Neuronal stem cell (in vitro differentiated cells): Measurements from ENCODE around the gene FER1L5.
A peak's percentile ranks its signal among the peaks of the same experiment; 100 is the strongest.
"Not testable (repeated sequence)": the region's sequence is repeated elsewhere in the genome, so short reads cannot be mapped to it uniquely, and the experiment has no call there.

ENCODE experiments used
- DNase-seq: peaks from one replicate; pipeline ENCODE4 v3.0.0-alpha.2; 2013; ENCODE audit warnings: low spot score
- H2AFZ ChIP-seq: one replicate; pipeline ENCODE4 v1.6.1; 2013; ENCODE audit warnings: mild to moderate bottlenecking, low read length, inconsistent platforms
- H2AK5ac ChIP-seq: 2 replicates; pipeline ENCODE4 v1.6.1; 2013; ENCODE audit warnings: low read depth, mild to moderate bottlenecking, inconsistent platforms, low read length, moderate library complexity, mixed read lengths
- H2BK120ac ChIP-seq: 2 replicates; pipeline ENCODE4 v1.6.1; 2013; ENCODE audit warnings: low read depth, mild to moderate bottlenecking, inconsistent platforms, low read length, moderate library complexity, mixed read lengths
- H2BK12ac ChIP-seq: one replicate; pipeline ENCODE4 v1.6.1; 2013; ENCODE audit warnings: low read length, inconsistent platforms
- H2BK15ac ChIP-seq: 2 replicates; pipeline ENCODE4 v1.6.1; 2013; ENCODE audit warnings: mild to moderate bottlenecking, low read length, inconsistent platforms, mixed read lengths
- H2BK5ac ChIP-seq: one replicate; pipeline ENCODE4 v1.6.1; 2013; ENCODE audit warnings: inconsistent platforms, mild to moderate bottlenecking, low read length, moderate library complexity
- H3K14ac ChIP-seq: one replicate; pipeline ENCODE4 v1.6.1; 2013; ENCODE audit warnings: low read length, inconsistent platforms
- H3K18ac ChIP-seq: 2 replicates; pipeline ENCODE4 v1.6.1; 2013; ENCODE audit warnings: low read length, inconsistent platforms
- H3K23ac ChIP-seq: 2 replicates; pipeline ENCODE4 v1.6.1; 2013; ENCODE audit warnings: low read depth, mild to moderate bottlenecking, mixed read lengths, low read length, inconsistent platforms; ENCODE audit not compliant: poor library complexity
- H3K27ac ChIP-seq: replicated peaks from 3 replicates; pipeline ENCODE4 v1.5.1; 2013; ENCODE audit warnings: low read length, inconsistent platforms
- H3K27me3 ChIP-seq, 3 experiments: 2 replicates each; pipeline ENCODE4 v1.6.1; 2013; ENCODE audit warnings: low read length in 3 of 3, mild to moderate bottlenecking in 2 of 3, inconsistent platforms in 1 of 3, low read depth in 1 of 3, mixed read lengths in 1 of 3, moderate library complexity in 1 of 3; ENCODE audit not compliant: control insufficient read depth in 3 of 3, insufficient read depth in 3 of 3
- H3K36me3 ChIP-seq, 2 donors: replicated peaks in 1 of 2; 2 replicates each; pipeline ENCODE4 v1.6.1; 2013; ENCODE audit warnings: low read length in 2 of 2; ENCODE audit not compliant: control insufficient read depth in 2 of 2, insufficient read depth in 2 of 2
- H3K4ac ChIP-seq: 2 replicates; pipeline ENCODE4 v1.6.1; 2013; ENCODE audit warnings: inconsistent platforms, mild to moderate bottlenecking, low read length, moderate library complexity
- H3K4me1 ChIP-seq, 2 donors: 1 replicate in 1 of 2; 2 replicates in 1 of 2; pipeline ENCODE4 v1.6.1; 2013; ENCODE audit warnings: low read length in 2 of 2, low read depth in 1 of 2; ENCODE audit not compliant: control insufficient read depth in 2 of 2, insufficient read depth in 1 of 2
- H3K4me2 ChIP-seq: one replicate; pipeline ENCODE4 v1.6.1; 2013; ENCODE audit warnings: mild to moderate bottlenecking, low read length, inconsistent platforms; ENCODE audit not compliant: insufficient read depth, poor library complexity, severe bottlenecking
- H3K4me3 ChIP-seq, 2 donors: 2 replicates each; pipeline ENCODE4 v1.5.1; 2013; ENCODE audit warnings: low read length in 2 of 2, mild to moderate bottlenecking in 2 of 2, inconsistent platforms in 1 of 2, moderate library complexity in 1 of 2
- H3K79me1 ChIP-seq: one replicate; pipeline ENCODE4 v1.6.1; 2013; ENCODE audit warnings: low read depth, mild to moderate bottlenecking, inconsistent platforms, low read length, moderate library complexity
- H3K9ac ChIP-seq: one replicate; pipeline ENCODE4 v1.6.1; 2013; ENCODE audit warnings: mild to moderate bottlenecking, low read depth, low read length, inconsistent platforms; ENCODE audit not compliant: poor library complexity
- H3K9me3 ChIP-seq, 2 donors: replicated peaks in 1 of 2; 2 replicates each; pipeline versions ENCODE3 to v1.6.1; 2013; ENCODE audit warnings: low read length in 2 of 2, mild to moderate bottlenecking in 2 of 2, inconsistent platforms in 1 of 2, low read depth in 1 of 2, mixed read lengths in 1 of 2, moderate library complexity in 1 of 2; ENCODE audit not compliant: control insufficient read depth in 2 of 2, insufficient read depth in 1 of 2
- H4K8ac ChIP-seq: one replicate; pipeline ENCODE4 v1.6.1; 2013; ENCODE audit warnings: low read depth, mild to moderate bottlenecking, inconsistent platforms, low read length, moderate library complexity
- H4K91ac ChIP-seq: one replicate; pipeline ENCODE4 v1.6.1; 2013; ENCODE audit warnings: low read length, low read depth, mild to moderate bottlenecking, inconsistent platforms; ENCODE audit not compliant: poor library complexity
- WGBS, 2 donors: extraction: QIAGEN DNeasy Blood & Tissue Kit; methylation state at CpG; one replicate each; pipeline ENCODE4 v1.1.7; 2013; ENCODE audit warnings: missing lambda C conversion rate in 2 of 2, mixed read lengths in 1 of 2; ENCODE audit not compliant: insufficient read length in 2 of 2, insufficient replicate concordance in 1 of 2; ENCODE audit errors: extremely low coverage in 2 of 2; 5-methylcytosine and 5-hydroxymethylcytosine counted together

Gene FER1L5

DNA sequence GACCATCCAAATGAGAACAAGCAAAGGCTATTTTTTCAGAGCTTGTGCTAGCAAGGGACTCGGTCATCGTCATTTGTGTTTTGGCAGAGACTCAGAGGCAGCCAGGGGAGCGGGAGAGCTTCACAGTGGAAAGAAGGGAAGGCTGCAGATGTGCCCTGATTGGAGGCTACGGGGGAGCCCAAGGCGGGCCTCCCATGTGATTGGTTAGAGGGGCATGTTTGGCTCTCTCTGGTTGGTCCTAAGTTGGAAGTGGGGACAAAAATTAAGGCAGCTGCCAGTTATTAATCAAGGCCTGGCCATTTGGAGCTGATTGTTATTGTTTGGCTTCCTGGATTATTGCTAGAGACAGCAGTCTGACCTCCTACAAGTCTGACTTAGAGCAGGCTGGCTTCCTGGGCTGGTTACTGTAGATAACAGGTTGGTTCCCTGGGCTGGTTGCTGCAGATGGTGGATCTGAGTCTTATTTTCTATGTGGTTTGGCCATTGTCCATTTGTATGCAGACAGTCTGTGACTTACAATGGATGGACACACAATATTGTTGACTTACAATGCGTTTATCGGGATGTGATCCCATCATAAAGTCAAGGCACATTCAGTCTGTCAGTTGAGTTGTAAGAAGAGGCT is 5.9 kb downstream of the FER1L5 start:
- Histone ChIP-seq H3K27ac (no peak overlapping the region), H3K18ac (no peak overlapping the region), H3K14ac (no peak overlapping the region), H3K4me3 (no peak overlapping the region), H3K36me3 (no peaks in the 10 kb centered on the region), H3K4me2 (no peak overlapping the region), H3K23ac (no peak overlapping the region), H2AFZ (no peak overlapping the region), H3K9me3 (no peaks in the 10 kb centered on the region), H3K27me3 (no peaks in the 10 kb centered on the region), H2BK12ac (no peak overlapping the region), H2AK5ac (no peak overlapping the region), H3K4me1 (no peaks in the 10 kb centered on the region), H2BK15ac (no peak overlapping the region), H3K79me1 (peaks cover 5% of the 10 kb centered on the region), H2BK120ac (no peak overlapping the region), H2BK5ac (no peak overlapping the region), H4K91ac (no peak overlapping the region), H3K4ac (no peak overlapping the region), H4K8ac (no peak overlapping the region), H3K9ac (no peak overlapping the region)
- no peak for DNase-seq
- no CpG with 5 or more reads among the region's 7 CpGs for WGBS, 2 donors

DNA sequence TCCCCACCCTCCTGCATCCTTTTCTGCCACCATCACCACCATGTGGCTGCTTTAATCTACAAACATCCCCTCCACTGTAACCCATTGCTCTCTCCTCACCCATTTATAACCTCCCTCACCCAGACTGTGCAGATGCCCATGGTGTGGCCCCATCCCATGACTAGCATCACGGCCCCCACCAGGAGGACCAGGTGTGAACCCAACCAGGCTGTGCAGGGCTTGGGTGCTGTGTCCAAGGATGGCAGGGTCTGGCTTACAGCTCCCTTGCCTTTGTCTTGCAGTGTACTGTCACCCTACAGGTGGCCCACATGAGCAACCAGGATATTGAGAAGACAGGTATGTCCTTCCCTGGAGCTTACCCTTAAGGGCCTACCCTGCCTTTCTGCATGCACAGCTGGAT is 6.8 kb downstream of the FER1L5 start:
- no peak overlapping the region for H4K8ac ChIP-seq
- no peak overlapping the region for H2AK5ac ChIP-seq
- H3K4me1 ChIP-seq: no peaks in the 10 kb centered on the region
- no peak overlapping the region for H3K9ac ChIP-seq
- no peaks in the 10 kb centered on the region for H3K36me3 ChIP-seq
- no peak overlapping the region for H3K4me3 ChIP-seq
- H2BK15ac ChIP-seq: no peak overlapping the region
- no peak for DNase-seq
- H3K14ac ChIP-seq: no peak overlapping the region
- no peak overlapping the region for H3K18ac ChIP-seq
- WGBS, 2 donors: no CpG with 5 or more reads among the region's 1 CpG
- no peak overlapping the region for H3K23ac ChIP-seq
- H3K79me1 ChIP-seq: peaks cover 5% of the 10 kb centered on the region
- no peak overlapping the region for H2BK120ac ChIP-seq
- no peak overlapping the region for H2BK5ac ChIP-seq
- no peak overlapping the region for H2BK12ac ChIP-seq
- H3K9me3 ChIP-seq: no peaks in the 10 kb centered on the region
- no peak overlapping the region for H3K27ac ChIP-seq
- no peak overlapping the region for H3K4me2 ChIP-seq
- H2AFZ ChIP-seq: no peak overlapping the region
- no peaks in the 10 kb centered on the region for H3K27me3 ChIP-seq
- no peak overlapping the region for H3K4ac ChIP-seq
- no peak overlapping the region for H4K91ac ChIP-seq

DNA sequence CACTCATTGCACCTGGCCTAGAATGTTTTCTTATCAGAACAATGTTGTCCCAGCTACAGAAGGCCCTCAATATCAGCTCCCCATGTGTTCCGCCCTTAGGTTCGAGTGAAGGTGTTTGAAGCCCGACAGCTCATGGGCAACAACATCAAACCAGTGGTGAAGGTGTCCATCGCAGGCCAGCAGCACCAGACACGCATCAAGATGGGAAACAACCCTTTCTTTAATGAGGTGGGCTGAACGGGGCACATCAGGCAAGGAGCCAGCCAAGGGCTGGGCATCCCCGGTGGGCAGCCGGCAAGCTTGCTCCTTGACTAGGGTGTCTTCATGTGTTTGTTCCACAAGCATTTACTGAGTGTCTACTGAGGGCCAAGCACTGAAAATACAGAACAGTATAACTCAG is 9.2 kb downstream of the FER1L5 start:
- DNase-seq: no peak
- H2AK5ac ChIP-seq: no peak overlapping the region
- H3K27ac ChIP-seq: no peak overlapping the region
- no peak overlapping the region for H2BK12ac ChIP-seq
- H2AFZ ChIP-seq: no peak overlapping the region
- no peak overlapping the region for H4K91ac ChIP-seq
- no peak overlapping the region for H3K14ac ChIP-seq
- H2BK15ac ChIP-seq: no peak overlapping the region
- H3K18ac ChIP-seq: no peak overlapping the region
- no peak overlapping the region for H3K9ac ChIP-seq
- peaks cover 3% of the 10 kb centered on the region for H3K79me1 ChIP-seq
- H3K4me1 ChIP-seq: no peaks in the 10 kb centered on the region
- H2BK120ac ChIP-seq: no peak overlapping the region
- no peak overlapping the region for H2BK5ac ChIP-seq
- H3K4me3 ChIP-seq: peak overlapping the region in 1 of 2 donors; percentile 41
- no peak overlapping the region for H3K4ac ChIP-seq
- no peak overlapping the region for H3K4me2 ChIP-seq
- whole genome bisulfite sequencing, 2 donors: no CpG with 5 or more reads among the region's 8 CpGs
- H3K23ac ChIP-seq: no peak overlapping the region
- H3K27me3 ChIP-seq: no peaks in the 10 kb centered on the region
- H4K8ac ChIP-seq: no peak overlapping the region
- H3K9me3 ChIP-seq: no peaks in the 10 kb centered on the region
- H3K36me3 ChIP-seq: no peaks in the 10 kb centered on the region

DNA sequence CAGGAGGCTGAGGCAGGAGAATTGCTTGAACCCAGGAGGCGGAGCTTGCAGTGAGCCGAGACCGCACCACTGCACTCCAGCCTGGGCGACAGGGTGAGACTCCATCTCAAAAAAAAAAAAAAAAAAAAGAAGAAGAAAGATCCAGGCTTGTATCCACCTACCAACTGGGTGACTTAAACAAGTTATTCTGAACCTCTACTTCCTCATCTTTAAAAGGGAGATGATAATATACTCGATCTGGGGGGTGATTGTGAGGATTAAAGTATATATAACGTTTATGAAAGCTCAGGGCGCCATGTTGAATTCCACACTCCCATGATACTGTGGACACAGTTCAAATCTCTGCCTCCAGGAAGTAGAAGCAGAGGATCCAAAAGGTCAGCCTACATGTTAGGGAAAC is 12.2 kb downstream of the FER1L5 start:
- H2AK5ac ChIP-seq: not testable (repeated sequence)
- WGBS, 2 donors: no CpG with 5 or more reads among the region's 7 CpGs

More for the DNA sequence above, 12.2 kb downstream of the FER1L5 start:
- not testable (repeated sequence) for H4K8ac ChIP-seq, DNase-seq, H3K4ac ChIP-seq, H2BK5ac ChIP-seq, H3K9ac ChIP-seq, H3K79me1 ChIP-seq, H3K4me3 ChIP-seq, H3K18ac ChIP-seq, H3K27me3 ChIP-seq, H3K27ac ChIP-seq, H2AFZ ChIP-seq, H2BK12ac ChIP-seq, H2BK120ac ChIP-seq, H3K23ac ChIP-seq, H2BK15ac ChIP-seq, H3K4me2 ChIP-seq, H4K91ac ChIP-seq, H3K9me3 ChIP-seq, H3K4me1 ChIP-seq, H3K36me3 ChIP-seq, H3K14ac ChIP-seq
